GM13976 (cell line): Measurements from ENCODE around the gene TUBB2A.
"Not testable (repeated sequence)": the region's sequence is repeated elsewhere in the genome, so short reads cannot be mapped to it uniquely, and the experiment has no call there.

Experiments used
- DNase-seq: peaks from one replicate; pipeline ENCODE4 v3.0.0; 2012; ENCODE audit warnings: low spot score
- CTCF ChIP-seq: IDR thresholded peaks from 2 replicates; pipeline ENCODE4 v1.5.1; 2012; ENCODE audit warnings: borderline replicate concordance, mild to moderate bottlenecking; ENCODE audit not compliant: insufficient read depth; ENCODE audit errors: extremely low read depth, missing control alignments, control extremely low read depth
- in situ Hi-C: fragments of 300-500 bp; cut with MboI; formaldehyde crosslinking; loops from one replicate; pipeline ENCODE4 v1.12.0; 2022; ENCODE audit warnings: low sequenced_read_pairs, mixed read lengths, inconsistent platforms; ENCODE audit not compliant: unreplicated experiment

Gene TUBB2A

GRCh38 chr6:3193102-3193849 is 35.9 kb upstream of the TUBB2A start:
- no peak for DNase-seq
- in situ Hi-C loops: no loop called here
- TF ChIP-seq CTCF: no peak

- no peak for DNase-seq
- no peak for TF ChIP-seq CTCF
- in situ Hi-C loops: no loop called here
Measured at GRCh38 chr6:3190779-3191178, 33.4 kb upstream of the TUBB2A start.

GRCh38 chr6:3190056-3190455 is 32.7 kb upstream of the TUBB2A start:
- in situ Hi-C loops: no loop called here
- no peak for DNase-seq
- no peak for TF ChIP-seq CTCF

GRCh38 chr6:3189192-3189591 is 31.8 kb upstream of the TUBB2A start:
- DNase-seq, in situ Hi-C loops: not testable (repeated sequence)

- in situ Hi-C loops: no loop called here
- no peak for TF ChIP-seq CTCF
- DNase-seq: no peak
Measured at GRCh38 chr6:3188262-3188661, 30.9 kb upstream of the TUBB2A start.

- no peak for DNase-seq
- in situ Hi-C loops: no loop called here
- no peak for TF ChIP-seq CTCF
Measured at GRCh38 chr6:3186974-3187382, 29.6 kb upstream of the TUBB2A start.

GRCh38 chr6:3183066-3183465 is 25.7 kb upstream of the TUBB2A start:
- in situ Hi-C loops: no loop called here
- no peak for DNase-seq
- TF ChIP-seq CTCF: no peak
